LNCAP (cell line): Measurements from ENCODE around the gene FKBP5.

Source experiments
- CTCF ChIP-seq: fragments of 450-650 bp; IDR thresholded peaks from 2 replicates; pipeline ENCODE4 v1.5.1; 2017; ENCODE audit warnings: mild to moderate bottlenecking

The FKBP5 gene

GRCh38 chr6:35654883-35655282 is 33.8 kb downstream of the FKBP5 start:
- TF ChIP-seq CTCF: no peak

- TF ChIP-seq CTCF: no peak
These were observed 37.5 kb downstream of the FKBP5 start for GRCh38 chr6:35651244-35651643.

DNA sequence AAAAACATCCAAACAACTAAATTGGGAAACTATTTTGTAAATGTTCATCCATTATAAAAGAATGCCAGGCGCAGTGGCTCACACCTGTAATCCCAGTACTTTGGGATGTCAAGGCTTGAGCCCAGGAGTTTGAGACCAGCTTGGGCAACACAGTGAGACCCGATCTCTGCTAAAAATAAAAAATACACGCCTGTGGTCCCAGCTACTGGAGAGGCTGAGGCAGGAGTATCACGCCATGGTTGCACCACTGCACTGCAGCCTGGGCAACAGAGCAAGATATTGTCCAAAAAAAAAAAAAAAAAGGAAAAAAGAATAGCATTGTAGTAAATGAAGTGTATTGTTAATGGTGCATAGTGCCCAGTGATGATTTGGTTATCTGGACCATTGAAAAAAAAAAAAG is 38.7 kb downstream of the FKBP5 start:
- TF ChIP-seq CTCF: no peak

DNA sequence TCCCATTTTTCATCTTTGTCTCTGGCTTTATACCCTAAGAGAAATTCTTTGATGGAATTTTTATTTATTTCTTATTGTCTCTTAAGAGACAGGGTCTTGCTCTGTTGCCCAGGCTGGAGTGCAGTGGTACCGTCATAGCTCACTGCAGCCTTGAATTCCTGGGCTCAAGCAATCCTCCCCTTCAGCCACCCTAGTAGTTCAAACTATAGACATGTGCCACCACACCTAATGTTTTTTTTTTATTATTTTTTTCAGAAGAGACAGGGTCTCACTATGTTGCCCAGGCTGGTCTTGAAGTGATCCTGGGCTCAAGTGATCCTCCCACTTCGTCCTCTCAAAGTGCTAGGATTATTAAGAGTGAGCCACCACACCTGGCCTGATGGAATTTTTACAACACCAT is 40.5 kb downstream of the FKBP5 start:
- no peak for TF ChIP-seq CTCF

- no peak for TF ChIP-seq CTCF
These were observed 41.3 kb downstream of the FKBP5 start for GRCh38 chr6:35647400-35647799.

GRCh38 chr6:35643162-35643535 is 45.6 kb downstream of the FKBP5 start:
- no peak for TF ChIP-seq CTCF

DNA sequence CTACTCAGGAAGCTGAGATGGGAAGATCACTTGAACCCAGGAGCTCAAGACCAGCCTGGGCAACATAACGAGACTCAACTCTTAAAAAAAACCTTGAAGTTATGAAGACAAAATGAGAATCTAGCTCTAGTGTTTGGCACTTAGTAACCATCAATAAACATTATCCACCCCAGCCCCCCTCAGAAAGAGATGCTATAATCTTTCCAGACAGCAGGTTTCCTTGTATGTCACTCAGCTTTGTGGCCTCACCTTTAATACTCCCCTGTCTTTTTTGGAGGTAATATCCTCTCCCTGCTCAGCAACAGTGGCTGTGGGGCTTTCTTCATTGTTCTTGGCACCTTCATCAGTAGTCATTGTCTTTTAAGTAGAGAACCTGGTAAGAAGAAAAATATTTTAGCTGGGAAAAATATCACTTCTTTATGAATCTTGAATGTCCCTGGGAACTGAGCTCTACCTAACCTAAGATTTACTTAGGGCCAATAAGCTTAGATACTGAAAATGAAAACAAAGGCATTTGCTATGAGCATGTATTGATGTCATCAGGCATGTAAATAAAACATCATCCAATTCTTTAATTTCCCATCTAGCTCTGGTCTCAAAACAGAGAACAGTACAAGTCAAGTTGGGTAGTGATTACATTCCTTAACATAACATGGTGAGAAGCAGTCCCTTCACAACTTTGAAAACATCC is 46.1 kb downstream of the FKBP5 start:
- no peak for TF ChIP-seq CTCF
